Endothelial cell of umbilical vein (primary cell): ENCODE measurements around the gene PGD. TPM values are rescaled to one million over a fixed set of nuclear protein-coding genes. Genes with fewer than 3 reads are reported as not detected.

Source experiments
- BruUV-seq: library from RNA; stranded (reverse); fragments of 400-500 nt; replicated peaks from 2 replicates; lab custom pipeline; 2021; lab: Mats Ljungman, UMichigan
- CTCF ChIA-PET: fragments of 300-600, 350-600 bp; sonication (Branson Sonifier 250); formaldehyde crosslinking; loops from one replicate; lab custom pipeline; 2021; ENCODE audit warnings: antibody characterized with exemption, inconsistent platforms; lab: Charles Lee
- POLR2A ChIA-PET: fragments of 300-600, 350-600 bp; sonication (Branson Sonifier 250); formaldehyde crosslinking; loops from one replicate; lab custom pipeline; 2021; ENCODE audit warnings: antibody characterized with exemption, inconsistent platforms; lab: Charles Lee
- DNase-seq: peaks from one replicate; pipeline ENCODE4 v3.0.0-alpha.2; 2011; ENCODE audit warnings: low read depth, low spot score
- FAIRE-seq: peaks from 2 replicates; lab custom pipeline; 2011; peaks lifted over from hg19 to GRCh38; lab: Jason Lieb, UNC
- H2AFZ ChIP-seq: 2 replicates; pipeline ENCODE4 v1.6.0; 2012; ENCODE audit warnings: low read depth, low read length, control low read depth, inconsistent platforms
- H3K27ac ChIP-seq: 2 replicates; pipeline ENCODE4 v1.5.1; 2011; ENCODE audit warnings: low read depth, mild to moderate bottlenecking, control low read depth, low read length, moderate library complexity; ENCODE audit not compliant: insufficient read depth
- H3K27me3 ChIP-seq, 2 experiments: 2 replicates each; pipeline versions ENCODE4 v1.6.0 to v1.6.1; 2011; ENCODE audit warnings: low read length in 2 of 2, mixed read lengths in 1 of 2; ENCODE audit not compliant: control insufficient read depth in 2 of 2, insufficient read depth in 2 of 2
- H3K36me3 ChIP-seq, 2 experiments: 2 replicates in 1 of 2; 3 replicates in 1 of 2; pipeline ENCODE4 v1.5.1; 2011; ENCODE audit warnings: low read length in 2 of 2, mild to moderate bottlenecking in 1 of 2, moderate library complexity in 1 of 2; ENCODE audit not compliant: control insufficient read depth in 2 of 2, insufficient read depth in 2 of 2; ENCODE audit errors: extremely low read depth in 1 of 2
- H3K4me1 ChIP-seq: 3 replicates; pipeline ENCODE4 v1.5.1; 2011; ENCODE audit warnings: mild to moderate bottlenecking, low read length; ENCODE audit not compliant: control insufficient read depth, insufficient read depth; ENCODE audit errors: extremely low read depth
- H3K4me2 ChIP-seq: 2 replicates; pipeline ENCODE4 v1.6.1; 2011; ENCODE audit warnings: low read length, control low read depth, mixed read lengths; ENCODE audit not compliant: insufficient read depth
- H3K4me3 ChIP-seq, 3 experiments: fragments of 200-600 bp in 1 of 3; sonication (generic), shearing (Covaris generic) in 1 of 3; replicated peaks in 1 of 3; 2 replicates each; pipeline ENCODE4 v1.5.1; 2011 to 2016; ENCODE audit warnings: control low read depth in 3 of 3, low read length in 3 of 3, mild to moderate bottlenecking in 2 of 3, inconsistent platforms in 1 of 3, low read depth in 1 of 3, moderate library complexity in 1 of 3; ENCODE audit not compliant: insufficient read depth in 1 of 3
- H3K79me2 ChIP-seq: 2 replicates; pipeline ENCODE4 v1.6.0; 2012; ENCODE audit warnings: low read length, inconsistent platforms; ENCODE audit not compliant: control insufficient read depth, insufficient read depth
- H3K9ac ChIP-seq: replicated peaks from 2 replicates; pipeline ENCODE3; 2011; ENCODE audit warnings: low read length, control low read depth; ENCODE audit not compliant: insufficient read depth; ENCODE audit errors: extremely low read depth
- H3K9me1 ChIP-seq: replicated peaks from 3 replicates; pipeline ENCODE4 v1.6.0; 2011; ENCODE audit warnings: mild to moderate bottlenecking, low read length; ENCODE audit not compliant: control insufficient read depth, insufficient read depth; ENCODE audit errors: extremely low read depth
- H3K9me3 ChIP-seq: replicated peaks from 2 replicates; pipeline ENCODE4 v1.5.1; 2012; ENCODE audit warnings: low read length, inconsistent platforms; ENCODE audit not compliant: control insufficient read depth, insufficient read depth
- H4K20me1 ChIP-seq: replicated peaks from 2 replicates; pipeline ENCODE3; 2011; ENCODE audit warnings: mild to moderate bottlenecking, low read length; ENCODE audit not compliant: control insufficient read depth, insufficient read depth; ENCODE audit errors: extremely low read depth
- EZH2 ChIP-seq: IDR thresholded peaks from 2 replicates; pipeline ENCODE4 v1.6.1; 2012; ENCODE audit warnings: borderline replicate concordance, low read depth, mild to moderate bottlenecking, moderate library complexity, low read length, inconsistent platforms; ENCODE audit not compliant: severe bottlenecking
- FOS ChIP-seq: IDR thresholded peaks from 2 replicates; pipeline ENCODE4 v1.6.1; 2011; ENCODE audit warnings: mild to moderate bottlenecking, low read length, moderate library complexity, borderline replicate concordance; ENCODE audit not compliant: insufficient read depth
- GATA2 ChIP-seq: IDR thresholded peaks from 2 replicates; pipeline ENCODE4 v1.7.0; 2011; ENCODE audit warnings: low read depth, mild to moderate bottlenecking, moderate library complexity, mixed read lengths, low read length; ENCODE audit not compliant: insufficient read length, insufficient read depth
- JUN ChIP-seq: IDR thresholded peaks from 2 replicates; pipeline ENCODE4 v1.6.1; 2011; ENCODE audit warnings: borderline replicate concordance, low read depth; ENCODE audit not compliant: insufficient read length, insufficient read depth
- POLR2A ChIP-seq: IDR thresholded peaks from 2 replicates; pipeline ENCODE4 v1.6.1; 2012; ENCODE audit warnings: low read depth, mild to moderate bottlenecking, control low read depth, low read length
- POLR2AphosphoS5 ChIP-seq: IDR thresholded peaks from 2 replicates; pipeline ENCODE4 v1.6.1; 2012; ENCODE audit warnings: low read depth, mild to moderate bottlenecking, control low read depth, low read length, moderate library complexity; ENCODE audit not compliant: insufficient read depth
- dilution Hi-C: fragments of 300-500 bp; cut with MboI; formaldehyde crosslinking; loops from one replicate; pipeline ENCODE4 v1.15.0; 2019; ENCODE audit warnings: low sequenced_read_pairs; ENCODE audit not compliant: extremely low pct_ligation_motif_present
- intact Hi-C: fragments of 100-400 bp; cut with micrococcal nuclease; formaldehyde crosslinking; loops from one replicate; pipeline ENCODE4 v1.10.0; 2022
- polyA plus RNA-seq, 4 experiments: library from polyadenylated mRNA; depleted of rRNA in 3 of 4; stranded (reverse) in 3 of 4; unstranded in 1 of 4; fragments of >200 nt; gene quantifications; 2 replicates each; pipeline versions ENCODE4 v1.2.1 to v1.2.3, GENCODE V29; 2011 to 2012; ENCODE audit warnings: missing spikeins in 1 of 4
- total RNA-seq: library from RNA; stranded (reverse); gene quantifications from 2 replicates; pipeline ENCODE4 v1.2.3, GENCODE V29; 2021
- TF ChIP-seq, protein P1 (sequence below), 2 donors: IDR thresholded peaks; 1 replicate in 1 of 2; 2 replicates in 1 of 2; pipeline ENCODE4 v1.5.1; 2011; ENCODE audit warnings: low read length in 2 of 2, mild to moderate bottlenecking in 2 of 2, moderate library complexity in 2 of 2, control low read depth in 1 of 2, inconsistent platforms in 1 of 2, low read depth in 1 of 2; ENCODE audit not compliant: insufficient read depth in 1 of 2; ENCODE audit errors: extremely low read depth in 1 of 2
- TF ChIP-seq, protein P2 (sequence below): IDR thresholded peaks from 2 replicates; pipeline ENCODE4 v1.6.1; 2011; ENCODE audit not compliant: insufficient read depth, insufficient read length

PGD gene
- total and polyA plus RNA-seq, 2 donors (not counting 3 experiments of a cell fraction or from before 2014, with no cell fraction given), result 196 to 303 TPM

DNA sequence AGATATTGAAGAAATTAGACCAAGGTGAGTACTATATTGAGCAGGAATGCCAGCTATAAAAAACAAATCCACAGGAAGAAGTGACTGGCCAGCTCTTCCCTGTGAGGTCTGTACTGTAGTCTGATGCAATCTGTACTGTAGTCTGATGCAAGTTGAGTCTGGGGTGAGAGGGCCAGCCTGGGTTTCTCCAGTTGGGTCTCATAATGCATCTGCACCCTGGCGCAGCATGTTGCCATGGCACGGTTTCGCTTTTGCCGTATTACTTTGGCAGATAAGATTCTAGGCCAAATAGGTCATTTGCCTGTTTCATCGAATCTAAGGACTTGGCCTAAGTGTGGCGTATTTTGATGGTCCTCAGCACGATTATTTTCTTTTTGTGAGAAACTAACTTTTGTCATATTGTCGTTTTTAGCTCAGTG lies 24.4 kb upstream of the PGD start:
- no peak overlapping the region for H3K9ac ChIP-seq
- DNase-seq (no peak), FAIRE-seq (no peak)
- H3K79me2 ChIP-seq, result no peaks in the 10 kb centered on the region
- no peak overlapping the region for H2AFZ ChIP-seq
- no peaks in the 10 kb centered on the region for H3K9me1 ChIP-seq
- H3K4me2 ChIP-seq, result no peak overlapping the region
- no TSS peak for BruUV-seq
- H4K20me1 ChIP-seq, result no peaks in the 10 kb centered on the region
- ChIA-PET CTCF (interaction anchor here (1.2 to 3.1 kb wide), 3 partner anchors 13 to 56 kb away, joined by 4 to 11 read pairs (median 6); partner anchors contain the start of gene CENPS), POLR2A (interaction anchor here (0.6 kb wide), 1 partner anchor 41 kb away, joined by 3 read pairs; no protein-coding TSS in a partner anchor)
- H3K36me3 ChIP-seq, result peaks cover 9 to 27% of the 10 kb centered on the region in 2 experiments
- no peak overlapping the region for H3K27ac ChIP-seq
- intact Hi-C loops (no loop called here), dilution Hi-C loops (no loop called here)
- no peaks in the 10 kb centered on the region for H3K27me3 ChIP-seq
- H3K4me1 ChIP-seq, result peaks cover 3% of the 10 kb centered on the region
- H3K9me3 ChIP-seq, result no peaks in the 10 kb centered on the region
- TF ChIP-seq, protein P1, sequence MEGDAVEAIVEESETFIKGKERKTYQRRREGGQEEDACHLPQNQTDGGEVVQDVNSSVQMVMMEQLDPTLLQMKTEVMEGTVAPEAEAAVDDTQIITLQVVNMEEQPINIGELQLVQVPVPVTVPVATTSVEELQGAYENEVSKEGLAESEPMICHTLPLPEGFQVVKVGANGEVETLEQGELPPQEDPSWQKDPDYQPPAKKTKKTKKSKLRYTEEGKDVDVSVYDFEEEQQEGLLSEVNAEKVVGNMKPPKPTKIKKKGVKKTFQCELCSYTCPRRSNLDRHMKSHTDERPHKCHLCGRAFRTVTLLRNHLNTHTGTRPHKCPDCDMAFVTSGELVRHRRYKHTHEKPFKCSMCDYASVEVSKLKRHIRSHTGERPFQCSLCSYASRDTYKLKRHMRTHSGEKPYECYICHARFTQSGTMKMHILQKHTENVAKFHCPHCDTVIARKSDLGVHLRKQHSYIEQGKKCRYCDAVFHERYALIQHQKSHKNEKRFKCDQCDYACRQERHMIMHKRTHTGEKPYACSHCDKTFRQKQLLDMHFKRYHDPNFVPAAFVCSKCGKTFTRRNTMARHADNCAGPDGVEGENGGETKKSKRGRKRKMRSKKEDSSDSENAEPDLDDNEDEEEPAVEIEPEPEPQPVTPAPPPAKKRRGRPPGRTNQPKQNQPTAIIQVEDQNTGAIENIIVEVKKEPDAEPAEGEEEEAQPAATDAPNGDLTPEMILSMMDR (IDR thresholded peaks at IDR 0.05; ENCODE audit: extremely low read depth in 1 of 2, insufficient read depth in 1 of 2, low read depth in 1 of 2, low read length in 2 of 2), result no peak
- TF ChIP-seq GATA2 (no peak), FOS (no peak), EZH2 (no peak), JUN (no peak), POLR2A (no peak), POLR2AphosphoS5 (no peak)
- TF ChIP-seq, protein P2, sequence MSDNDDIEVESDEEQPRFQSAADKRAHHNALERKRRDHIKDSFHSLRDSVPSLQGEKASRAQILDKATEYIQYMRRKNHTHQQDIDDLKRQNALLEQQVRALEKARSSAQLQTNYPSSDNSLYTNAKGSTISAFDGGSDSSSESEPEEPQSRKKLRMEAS, result no peak
- H3K4me3 ChIP-seq, result no peak overlapping the region
